Loucy (cell line): ENCODE data around the gene ETS2.

Experiments
- CTCF ChIP-seq: fragments of 200-600 bp; sonication (generic); conservative IDR thresholded peaks from 2 replicates; pipeline ENCODE4 v1.5.1; 2014; ENCODE audit warnings: mild to moderate bottlenecking, antibody characterized with exemption, low read length
- EZH2phosphoT487 ChIP-seq: fragments of 200-600 bp; IDR thresholded peaks from 2 replicates; pipeline ENCODE4 v1.6.1; 2018; ENCODE audit warnings: antibody characterized with exemption, mild to moderate bottlenecking, moderate library complexity, borderline replicate concordance

GRCh38 chr21:38859852-38860251 is 54.1 kb downstream of the ETS2 start:
- TF ChIP-seq CTCF (no peak), EZH2phosphoT487 (no peak)
